Measurements from ENCODE around the gene ABCB9. TPM values are rescaled to one million over a fixed set of nuclear protein-coding genes. Genes with fewer than 3 reads are reported as not detected.

ABCB9 gene
- polyA plus RNA-seq, 1 donor from 2014 or later, result 19.7 TPM

DNA sequence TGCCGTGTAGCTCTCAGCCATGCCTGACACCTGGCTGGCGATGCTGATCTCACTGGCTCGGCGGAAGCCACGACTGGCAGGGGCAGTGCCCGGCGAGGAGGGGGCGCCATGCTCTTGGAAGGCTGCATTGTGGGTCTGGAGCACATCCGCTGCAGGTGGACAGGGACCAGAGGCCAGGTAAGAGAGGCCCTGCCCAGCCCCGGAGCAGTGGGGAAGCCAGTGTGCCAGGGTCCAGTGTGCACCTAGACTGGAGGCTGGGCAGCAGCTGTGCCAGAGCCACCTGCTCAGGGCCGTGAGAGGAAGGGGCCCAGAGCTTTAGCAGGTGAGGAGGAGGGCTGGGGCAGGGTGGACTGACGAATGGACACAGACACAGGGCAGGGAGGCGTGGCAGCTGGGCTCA, 24.3 kb upstream of the ABCB9 start:
- Histone ChIP-seq H2AFZ (ENCODE audit: low read depth, low read length) (no peak overlapping the region), H3K4me2 (ENCODE audit: low read length) (no peak overlapping the region), H4K20me1 (ENCODE audit: insufficient read depth) (no peaks in the 10 kb centered on the region), H3K27ac (ENCODE audit: low read length) (no peak overlapping the region), H3K9me2 (ENCODE audit: insufficient read depth, low read length) (no peaks in the 10 kb centered on the region), H3K9ac (ENCODE audit: low read length) (no peak overlapping the region), H3F3A (ENCODE audit: insufficient read depth, low read length, poor library complexity, severe bottlenecking) (no peaks in the 10 kb centered on the region), H3K27me3 (ENCODE audit: insufficient read depth, low read depth, low read length) (no peaks in the 10 kb centered on the region), H3K4me3 (ENCODE audit: low read length) (no peak overlapping the region), H3K9me3 (ENCODE audit: low read length) (no peaks in the 10 kb centered on the region), H3K79me2 (replicated peaks; ENCODE audit: insufficient read depth, low read length) (no peaks in the 10 kb centered on the region), H3K36me3 (ENCODE audit: insufficient read depth, low read length) (no peaks in the 10 kb centered on the region)
- TF ChIP-seq EP300 (conservative IDR thresholded peaks at IDR 0.05; ENCODE audit: poor library complexity, severe bottlenecking), result no peak
- TF ChIP-seq, protein P1, sequence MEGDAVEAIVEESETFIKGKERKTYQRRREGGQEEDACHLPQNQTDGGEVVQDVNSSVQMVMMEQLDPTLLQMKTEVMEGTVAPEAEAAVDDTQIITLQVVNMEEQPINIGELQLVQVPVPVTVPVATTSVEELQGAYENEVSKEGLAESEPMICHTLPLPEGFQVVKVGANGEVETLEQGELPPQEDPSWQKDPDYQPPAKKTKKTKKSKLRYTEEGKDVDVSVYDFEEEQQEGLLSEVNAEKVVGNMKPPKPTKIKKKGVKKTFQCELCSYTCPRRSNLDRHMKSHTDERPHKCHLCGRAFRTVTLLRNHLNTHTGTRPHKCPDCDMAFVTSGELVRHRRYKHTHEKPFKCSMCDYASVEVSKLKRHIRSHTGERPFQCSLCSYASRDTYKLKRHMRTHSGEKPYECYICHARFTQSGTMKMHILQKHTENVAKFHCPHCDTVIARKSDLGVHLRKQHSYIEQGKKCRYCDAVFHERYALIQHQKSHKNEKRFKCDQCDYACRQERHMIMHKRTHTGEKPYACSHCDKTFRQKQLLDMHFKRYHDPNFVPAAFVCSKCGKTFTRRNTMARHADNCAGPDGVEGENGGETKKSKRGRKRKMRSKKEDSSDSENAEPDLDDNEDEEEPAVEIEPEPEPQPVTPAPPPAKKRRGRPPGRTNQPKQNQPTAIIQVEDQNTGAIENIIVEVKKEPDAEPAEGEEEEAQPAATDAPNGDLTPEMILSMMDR (IDR thresholded peaks at IDR 0.05; ENCODE audit: poor library complexity, severe bottlenecking), result no peak
- no peak for TF ChIP-seq POLR2AphosphoS5 (IDR thresholded peaks at IDR 0.05)
- no peak for TF ChIP-seq TAF1 (IDR thresholded peaks at IDR 0.05; ENCODE audit: low read depth)
- TF ChIP-seq SMC3 (conservative IDR thresholded peaks at IDR 0.05; ENCODE audit: poor library complexity), result no peak
- no peak for TF ChIP-seq EZH2 (IDR thresholded peaks at IDR 0.05; ENCODE audit: borderline replicate concordance, insufficient read depth, low read length, poor library complexity, severe bottlenecking)
- TF ChIP-seq MXI1 (conservative IDR thresholded peaks at IDR 0.05; ENCODE audit: poor library complexity, severe bottlenecking), result no peak
- no peak for TF ChIP-seq RAD21 (conservative IDR thresholded peaks at IDR 0.05)
- TF ChIP-seq, protein P2, sequence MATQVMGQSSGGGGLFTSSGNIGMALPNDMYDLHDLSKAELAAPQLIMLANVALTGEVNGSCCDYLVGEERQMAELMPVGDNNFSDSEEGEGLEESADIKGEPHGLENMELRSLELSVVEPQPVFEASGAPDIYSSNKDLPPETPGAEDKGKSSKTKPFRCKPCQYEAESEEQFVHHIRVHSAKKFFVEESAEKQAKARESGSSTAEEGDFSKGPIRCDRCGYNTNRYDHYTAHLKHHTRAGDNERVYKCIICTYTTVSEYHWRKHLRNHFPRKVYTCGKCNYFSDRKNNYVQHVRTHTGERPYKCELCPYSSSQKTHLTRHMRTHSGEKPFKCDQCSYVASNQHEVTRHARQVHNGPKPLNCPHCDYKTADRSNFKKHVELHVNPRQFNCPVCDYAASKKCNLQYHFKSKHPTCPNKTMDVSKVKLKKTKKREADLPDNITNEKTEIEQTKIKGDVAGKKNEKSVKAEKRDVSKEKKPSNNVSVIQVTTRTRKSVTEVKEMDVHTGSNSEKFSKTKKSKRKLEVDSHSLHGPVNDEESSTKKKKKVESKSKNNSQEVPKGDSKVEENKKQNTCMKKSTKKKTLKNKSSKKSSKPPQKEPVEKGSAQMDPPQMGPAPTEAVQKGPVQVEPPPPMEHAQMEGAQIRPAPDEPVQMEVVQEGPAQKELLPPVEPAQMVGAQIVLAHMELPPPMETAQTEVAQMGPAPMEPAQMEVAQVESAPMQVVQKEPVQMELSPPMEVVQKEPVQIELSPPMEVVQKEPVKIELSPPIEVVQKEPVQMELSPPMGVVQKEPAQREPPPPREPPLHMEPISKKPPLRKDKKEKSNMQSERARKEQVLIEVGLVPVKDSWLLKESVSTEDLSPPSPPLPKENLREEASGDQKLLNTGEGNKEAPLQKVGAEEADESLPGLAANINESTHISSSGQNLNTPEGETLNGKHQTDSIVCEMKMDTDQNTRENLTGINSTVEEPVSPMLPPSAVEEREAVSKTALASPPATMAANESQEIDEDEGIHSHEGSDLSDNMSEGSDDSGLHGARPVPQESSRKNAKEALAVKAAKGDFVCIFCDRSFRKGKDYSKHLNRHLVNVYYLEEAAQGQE (IDR thresholded peaks at IDR 0.05; ENCODE audit: borderline replicate concordance), result no peak

DNA sequence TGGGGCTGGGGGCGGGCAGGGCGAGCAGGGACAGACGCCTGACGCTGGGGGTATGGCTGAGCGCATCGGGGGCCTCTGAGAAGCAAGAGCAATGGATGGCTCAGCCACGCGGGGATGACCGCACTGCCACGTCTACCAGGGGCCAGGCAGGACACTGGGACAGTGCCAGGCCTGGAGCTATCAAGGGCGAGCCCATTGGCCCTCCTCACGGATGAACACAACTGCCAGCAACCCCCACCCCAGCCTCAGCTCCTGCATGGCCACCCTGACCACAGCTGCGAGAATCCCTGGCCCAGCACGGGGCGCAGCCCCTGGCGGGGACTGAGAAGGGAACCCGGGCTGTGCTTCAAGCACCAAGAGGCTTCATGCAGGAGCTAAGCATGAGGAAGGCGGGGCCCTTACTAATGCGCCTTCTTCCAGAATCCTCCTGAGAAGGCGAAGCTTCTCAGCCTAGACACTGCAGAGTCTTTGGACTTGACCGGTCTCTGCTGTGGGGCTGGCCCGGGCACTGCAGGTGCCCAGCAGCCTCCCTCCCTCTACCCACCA, 23.7 kb upstream of the ABCB9 start:
- TF ChIP-seq EP300 (conservative IDR thresholded peaks at IDR 0.05; ENCODE audit: poor library complexity, severe bottlenecking) (no peak), POLR2AphosphoS5 (IDR thresholded peaks at IDR 0.05) (no peak), TAF1 (IDR thresholded peaks at IDR 0.05; ENCODE audit: low read depth) (no peak), MXI1 (conservative IDR thresholded peaks at IDR 0.05; ENCODE audit: poor library complexity, severe bottlenecking) (no peak), SMC3 (conservative IDR thresholded peaks at IDR 0.05; ENCODE audit: poor library complexity) (no peak), RAD21 (conservative IDR thresholded peaks at IDR 0.05) (no peak), EZH2 (IDR thresholded peaks at IDR 0.05; ENCODE audit: borderline replicate concordance, insufficient read depth, low read length, poor library complexity, severe bottlenecking) (no peak)
- TF ChIP-seq, protein P1 (IDR thresholded peaks at IDR 0.05; ENCODE audit: poor library complexity, severe bottlenecking), result no peak
- TF ChIP-seq, protein P2 (IDR thresholded peaks at IDR 0.05; ENCODE audit: borderline replicate concordance), result no peak
- no peaks in the 10 kb centered on the region for H3K79me2 ChIP-seq (replicated peaks; ENCODE audit: insufficient read depth, low read length)
- H3K27me3 ChIP-seq (ENCODE audit: insufficient read depth, low read depth, low read length), result no peaks in the 10 kb centered on the region
- no peaks in the 10 kb centered on the region for H3K36me3 ChIP-seq (ENCODE audit: insufficient read depth, low read length)
- no peak overlapping the region for H3K4me3 ChIP-seq (ENCODE audit: low read length)
- no peaks in the 10 kb centered on the region for H3K9me3 ChIP-seq (ENCODE audit: low read length)
- no peak overlapping the region for H2AFZ ChIP-seq (ENCODE audit: low read depth, low read length)
- H3K9me2 ChIP-seq (ENCODE audit: insufficient read depth, low read length), result no peaks in the 10 kb centered on the region
- no peak overlapping the region for H3K9ac ChIP-seq (ENCODE audit: low read length)
- H3F3A ChIP-seq (ENCODE audit: insufficient read depth, low read length, poor library complexity, severe bottlenecking), result no peaks in the 10 kb centered on the region
- H3K27ac ChIP-seq (ENCODE audit: low read length), result no peak overlapping the region
- no peaks in the 10 kb centered on the region for H4K20me1 ChIP-seq (ENCODE audit: insufficient read depth)
- H3K4me2 ChIP-seq (ENCODE audit: low read length), result no peak overlapping the region
